Activated naive CD8-positive, alpha-beta T cell treated with anti-CD3 and anti-CD28 coated beads, Interleukin-2, amount 10 ng/mL, durations not matched to agents 7 days and 5 days (primary cell): ENCODE measurements around the gene CYP2A7. TPM values are rescaled to one million over a fixed set of nuclear protein-coding genes. Genes with fewer than 3 reads are reported as not detected.
A peak's percentile ranks its signal among the peaks of the same experiment; 100 is the strongest.
"Not testable (repeated sequence)": the region's sequence is repeated elsewhere in the genome, so short reads cannot be mapped to it uniquely, and the experiment has no call there.

Experiments used
- ATAC-seq: fragments of 150-1000 bp; cut with Tn5 transposase; one replicate; pipeline ENCODE4 v1.10.0; 2021; ENCODE audit warnings: low read depth, moderate library complexity
- POLR2A ChIA-PET: fragments of 350-600 bp; sonication (Branson Sonifier 250); formaldehyde crosslinking; loops from one replicate; lab custom pipeline; 2021; ENCODE audit warnings: antibody characterized with exemption; lab: Charles Lee
- DNase-seq: peaks from one replicate; pipeline ENCODE4 v3.0.0; 2021
- H3K27ac Mint-ChIP-seq: one replicate; pipeline ENCODE4 v1.8.0; 2022; ENCODE audit warnings: mild to moderate bottlenecking, mixed read lengths
- H3K27me3 Mint-ChIP-seq: one replicate; pipeline ENCODE4 v1.8.0; 2022; ENCODE audit warnings: mild to moderate bottlenecking, moderate library complexity, mixed read lengths
- H3K36me3 Mint-ChIP-seq: one replicate; pipeline ENCODE4 v1.8.0; 2021; ENCODE audit warnings: mild to moderate bottlenecking, mixed read lengths
- H3K4me1 Mint-ChIP-seq: one replicate; pipeline ENCODE4 v1.8.0; 2021; ENCODE audit warnings: mixed read lengths
- H3K4me3 Mint-ChIP-seq: one replicate; pipeline ENCODE4 v1.8.0; 2022; ENCODE audit warnings: mild to moderate bottlenecking, moderate library complexity, mixed read lengths
- H3K9me3 Mint-ChIP-seq: one replicate; pipeline ENCODE4 v1.8.0; 2021; ENCODE audit warnings: mixed read lengths
- total RNA-seq, 2 experiments: library from RNA; stranded (reverse); gene quantifications; one replicate each; pipeline ENCODE4 v1.2.3, GENCODE V29; 2021

CYP2A7 gene
- total RNA-seq, 2 experiments from 2014 or later = not detected

GRCh38 chr19:40884187-40884931 lies 2.3 kb upstream of the CYP2A7 start:
- ATAC-seq, H3K4me3 Mint-ChIP-seq, H3K27ac Mint-ChIP-seq, H3K9me3 Mint-ChIP-seq, DNase-seq, POLR2A ChIA-PET, H3K4me1 Mint-ChIP-seq, H3K36me3 Mint-ChIP-seq: not testable (repeated sequence)
- peaks cover 42% of the 10 kb centered on the region for H3K27me3 Mint-ChIP-seq

- H3K9me3 Mint-ChIP-seq, H3K27ac Mint-ChIP-seq, POLR2A ChIA-PET, ATAC-seq, H3K4me3 Mint-ChIP-seq, DNase-seq: not testable (repeated sequence)
- H3K27me3 Mint-ChIP-seq = peaks cover 45% of the 10 kb centered on the region
- H3K36me3 Mint-ChIP-seq = peaks cover 13% of the 10 kb centered on the region
- peaks cover 24% of the 10 kb centered on the region for H3K4me1 Mint-ChIP-seq
Measured at GRCh38 chr19:40879349-40879748, 2.7 kb downstream of the CYP2A7 start.

GRCh38 chr19:40875526-40875951 lies 6.5 kb downstream of the CYP2A7 start:
- POLR2A ChIA-PET = interaction anchor here (0.6 to 1.2 kb wide), 2 partner anchors 32 to 252 kb away, joined by 3 to 6 read pairs; no protein-coding TSS in a partner anchor
- Mint-ChIP-seq H3K27ac (peak overlapping the region; percentile 66), H3K36me3 (peaks cover 18% of the 10 kb centered on the region), H3K4me3 (peak overlapping the region; percentile 67), H3K4me1 (peaks cover 22% of the 10 kb centered on the region), H3K27me3 (peaks cover 45% of the 10 kb centered on the region)
- DNase-seq (peak; percentile 98), ATAC-seq (peak; percentile 98)
- H3K9me3 Mint-ChIP-seq = not testable (repeated sequence)

GRCh38 chr19:40874874-40875273 lies 7.2 kb downstream of the CYP2A7 start:
- H3K27me3 Mint-ChIP-seq = peaks cover 48% of the 10 kb centered on the region
- ATAC-seq, DNase-seq, H3K9me3 Mint-ChIP-seq: not testable (repeated sequence)
- H3K4me3 Mint-ChIP-seq = peak overlapping the region; percentile 67
- H3K4me1 Mint-ChIP-seq = peaks cover 20% of the 10 kb centered on the region
- peaks cover 18% of the 10 kb centered on the region for H3K36me3 Mint-ChIP-seq
- POLR2A ChIA-PET = interaction anchor here (1.2 kb wide), 1 partner anchor 32 kb away, joined by 6 read pairs; no protein-coding TSS in a partner anchor
- H3K27ac Mint-ChIP-seq = peak overlapping the region; percentile 66

GRCh38 chr19:40873873-40874272 lies 8.2 kb downstream of the CYP2A7 start:
- peaks cover 16% of the 10 kb centered on the region for H3K36me3 Mint-ChIP-seq
- not testable (repeated sequence) for H3K9me3 Mint-ChIP-seq, H3K27ac Mint-ChIP-seq, ATAC-seq, DNase-seq, H3K4me3 Mint-ChIP-seq
- H3K4me1 Mint-ChIP-seq = peaks cover 20% of the 10 kb centered on the region
- POLR2A ChIA-PET = interaction anchor here (0.5 kb wide), 1 partner anchor 35 kb away, joined by 8 read pairs; no protein-coding TSS in a partner anchor
- peaks cover 44% of the 10 kb centered on the region for H3K27me3 Mint-ChIP-seq

GRCh38 chr19:40872209-40872608 lies 9.8 kb downstream of the CYP2A7 start:
- H3K27ac Mint-ChIP-seq = no peak overlapping the region
- peaks cover 15% of the 10 kb centered on the region for H3K36me3 Mint-ChIP-seq
- no peak overlapping the region for H3K4me3 Mint-ChIP-seq
- DNase-seq (no peak), ATAC-seq (no peak)
- POLR2A ChIA-PET = no interaction called here
- H3K9me3 Mint-ChIP-seq = peaks cover 2% of the 10 kb centered on the region
- peaks cover 51% of the 10 kb centered on the region for H3K27me3 Mint-ChIP-seq
- H3K4me1 Mint-ChIP-seq = peaks cover 19% of the 10 kb centered on the region

- DNase-seq = no peak
- H3K36me3 Mint-ChIP-seq = peaks cover 1% of the 10 kb centered on the region
- no peak overlapping the region for H3K27ac Mint-ChIP-seq
- POLR2A ChIA-PET = no interaction called here
- ATAC-seq = no peak
- H3K27me3 Mint-ChIP-seq = peaks cover 54% of the 10 kb centered on the region
- H3K4me1 Mint-ChIP-seq = no peaks in the 10 kb centered on the region
- H3K9me3 Mint-ChIP-seq = no peaks in the 10 kb centered on the region
- H3K4me3 Mint-ChIP-seq = no peak overlapping the region
Measured at GRCh38 chr19:40867701-40868100, 14.3 kb downstream of the CYP2A7 start.

- H3K27ac Mint-ChIP-seq, H3K4me3 Mint-ChIP-seq, H3K9me3 Mint-ChIP-seq, POLR2A ChIA-PET, H3K36me3 Mint-ChIP-seq, H3K4me1 Mint-ChIP-seq, DNase-seq, ATAC-seq: not testable (repeated sequence)
- peaks cover 46% of the 10 kb centered on the region for H3K27me3 Mint-ChIP-seq
Measured at GRCh38 chr19:40864739-40865496, 17.1 kb downstream of the CYP2A7 start.

DNA sequence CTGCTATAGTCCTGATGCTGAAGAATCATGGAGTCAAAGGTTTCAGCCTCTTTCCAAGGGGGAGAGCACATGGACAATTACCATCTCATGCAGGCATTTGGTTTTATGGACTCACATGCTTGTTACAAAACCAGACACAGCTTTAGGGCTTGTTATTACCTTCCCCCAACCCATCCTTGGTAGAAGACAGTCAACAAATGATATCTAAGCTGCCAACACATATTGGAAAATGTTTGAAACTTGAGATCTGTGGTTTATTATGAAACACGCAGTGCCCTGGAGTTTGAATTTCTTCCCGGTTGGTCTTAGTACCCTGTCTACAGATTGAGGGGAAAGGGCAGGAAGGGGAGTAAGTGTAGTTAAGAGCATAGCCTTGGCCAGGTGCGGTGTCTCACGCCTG lies 19.2 kb downstream of the CYP2A7 start:
- POLR2A ChIA-PET = no interaction called here
- Mint-ChIP-seq H3K27ac (no peak overlapping the region), H3K27me3 (peaks cover 28% of the 10 kb centered on the region), H3K4me3 (no peak overlapping the region), H3K36me3 (no peaks in the 10 kb centered on the region), H3K9me3 (no peaks in the 10 kb centered on the region), H3K4me1 (no peaks in the 10 kb centered on the region)
- DNase-seq = no peak
- ATAC-seq = no peak

DNA sequence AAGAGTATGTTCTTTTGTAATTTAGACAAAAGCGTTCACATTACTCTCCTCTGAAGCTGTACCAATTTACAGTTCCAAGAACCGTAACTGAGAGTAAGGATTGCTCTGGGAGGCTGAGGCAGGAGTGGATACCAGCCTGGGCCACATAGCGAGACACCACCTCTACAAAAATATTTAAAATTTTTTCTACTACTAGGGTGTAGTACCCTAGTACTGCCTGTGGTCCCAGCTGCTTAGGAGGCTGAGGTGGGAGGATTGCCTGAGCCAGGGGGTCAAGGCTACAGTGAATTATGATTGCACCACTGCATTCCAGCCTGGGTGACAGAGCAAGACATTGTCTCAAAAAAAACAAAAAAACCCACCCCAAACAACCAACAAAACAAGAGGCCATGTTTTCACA lies 19.7 kb downstream of the CYP2A7 start:
- H3K4me1 Mint-ChIP-seq = no peaks in the 10 kb centered on the region
- POLR2A ChIA-PET = no interaction called here
- no peak for ATAC-seq

DNA sequence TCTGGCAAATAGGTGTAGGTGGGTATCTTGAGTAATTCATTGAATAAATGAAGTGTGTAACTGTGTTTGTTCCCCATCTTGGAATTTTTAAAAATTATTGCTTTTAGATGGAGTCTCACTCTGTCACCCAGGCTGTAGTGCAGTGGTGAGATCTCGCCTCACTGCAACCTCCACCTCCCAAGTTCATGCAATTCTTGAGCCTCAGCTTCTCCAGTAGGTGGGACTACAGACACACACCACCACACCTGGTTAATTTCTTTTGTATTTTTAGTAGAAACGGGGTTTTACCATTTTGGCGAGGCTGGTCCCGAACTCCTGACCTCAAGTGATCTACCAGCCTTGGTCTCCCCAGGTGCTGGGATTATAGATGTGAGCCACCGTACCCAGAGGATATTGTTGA lies 23.9 kb downstream of the CYP2A7 start:
- H3K27me3 Mint-ChIP-seq = peaks cover 12% of the 10 kb centered on the region
- no peak overlapping the region for H3K27ac Mint-ChIP-seq
- ATAC-seq (no peak), DNase-seq (no peak)
- H3K4me1 Mint-ChIP-seq = no peaks in the 10 kb centered on the region
- POLR2A ChIA-PET = no interaction called here
- H3K36me3 Mint-ChIP-seq = no peaks in the 10 kb centered on the region
- H3K4me3 Mint-ChIP-seq = no peak overlapping the region
- H3K9me3 Mint-ChIP-seq = no peaks in the 10 kb centered on the region

More for the DNA sequence above, 19.7 kb downstream of the CYP2A7 start:
- Mint-ChIP-seq H3K27ac (no peak overlapping the region), H3K27me3 (peaks cover 24% of the 10 kb centered on the region), H3K36me3 (no peaks in the 10 kb centered on the region), H3K4me3 (no peak overlapping the region), H3K9me3 (no peaks in the 10 kb centered on the region)
- DNase-seq = no peak

GRCh38 chr19:40852467-40853152 lies 29.4 kb downstream of the CYP2A7 start:
- H3K4me1 Mint-ChIP-seq, H3K27ac Mint-ChIP-seq, DNase-seq, H3K4me3 Mint-ChIP-seq, ATAC-seq, H3K36me3 Mint-ChIP-seq, POLR2A ChIA-PET, H3K9me3 Mint-ChIP-seq: not testable (repeated sequence)
- peaks cover 34% of the 10 kb centered on the region for H3K27me3 Mint-ChIP-seq

DNA sequence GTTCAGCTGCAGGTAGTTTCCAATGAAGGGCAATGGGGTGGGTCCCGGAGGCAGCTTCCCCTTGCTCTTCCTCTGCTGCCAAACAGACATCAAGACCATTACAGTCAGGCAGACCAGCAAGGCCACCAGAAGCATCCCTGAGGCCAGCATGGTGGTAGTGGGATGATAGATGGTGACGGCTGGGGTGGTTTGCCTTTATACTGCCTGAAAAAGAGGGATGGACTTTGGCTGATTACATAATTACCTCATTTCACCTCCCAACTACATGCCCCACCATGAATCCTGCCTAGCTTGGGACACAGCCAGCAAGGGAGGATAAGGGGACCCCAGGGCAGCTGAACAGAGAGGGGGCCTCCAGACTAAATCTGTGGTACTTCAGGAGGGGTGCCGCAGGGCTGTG lies 31.8 kb downstream of the CYP2A7 start, which contains the start of gene CYP2A6:
CYP2A6 (minus strand) TSS at position 171 of the 400 bp plus-strand sequence; CDS start at position 150, 21 bp downstream.
- POLR2A ChIA-PET, H3K36me3 Mint-ChIP-seq, DNase-seq, H3K9me3 Mint-ChIP-seq, ATAC-seq: not testable (repeated sequence)
- peaks cover 14% of the 10 kb centered on the region for H3K4me1 Mint-ChIP-seq
- H3K27ac Mint-ChIP-seq = peak within 1 kb of the TSS; percentile 68
- H3K27me3 Mint-ChIP-seq = peaks cover 44% of the 10 kb centered on the region
- peak within 1 kb of the TSS; percentile 55 for H3K4me3 Mint-ChIP-seq
